Osteocyte (in vitro differentiated cells): Measurements from ENCODE around the gene PLOD3. TPM values are rescaled to one million over a fixed set of nuclear protein-coding genes. Genes with fewer than 3 reads are reported as not detected.

Source experiments
- DNase-seq: peaks from one replicate; pipeline ENCODE4 v3.0.0; 2021; ENCODE audit warnings: mixed read lengths; ENCODE audit not compliant: unreplicated experiment; ENCODE audit errors: extremely low spot score
- H3K27ac Mint-ChIP-seq: one replicate; pipeline ENCODE4 v1.8.0; 2021; ENCODE audit warnings: mild to moderate bottlenecking, mixed read lengths; ENCODE audit not compliant: unreplicated experiment
- H3K27me3 Mint-ChIP-seq: one replicate; pipeline ENCODE4 v1.8.0; 2021; ENCODE audit warnings: mixed read lengths; ENCODE audit not compliant: unreplicated experiment
- H3K36me3 Mint-ChIP-seq: one replicate; pipeline ENCODE4 v1.8.0; 2021; ENCODE audit warnings: mixed read lengths; ENCODE audit not compliant: unreplicated experiment
- H3K4me1 Mint-ChIP-seq: one replicate; pipeline ENCODE4 v1.8.0; 2021; ENCODE audit warnings: mixed read lengths; ENCODE audit not compliant: unreplicated experiment
- H3K4me3 Mint-ChIP-seq: one replicate; pipeline ENCODE4 v1.8.0; 2021; ENCODE audit warnings: mild to moderate bottlenecking, moderate library complexity, mixed read lengths; ENCODE audit not compliant: unreplicated experiment
- H3K9me3 Mint-ChIP-seq: one replicate; pipeline ENCODE4 v1.8.0; 2021; ENCODE audit warnings: mixed read lengths; ENCODE audit not compliant: unreplicated experiment
- CTCF ChIP-seq: fragments of 200-600 bp; sonication (generic); IDR thresholded peaks from 2 replicates; pipeline ENCODE4 v1.5.0; 2021; ENCODE audit warnings: antibody characterized with exemption, mild to moderate bottlenecking, moderate library complexity
- total RNA-seq: library from RNA; stranded (reverse); gene quantifications from 2 replicates; pipeline ENCODE4 v1.2.1, GENCODE V29; 2021

PLOD3 gene
- total RNA-seq, 1 donor from 2014 or later: 110 TPM

- H3K9me3 Mint-ChIP-seq: no peaks in the 10 kb centered on the region
- no peak for TF ChIP-seq CTCF
- no peak overlapping the region for H3K4me3 Mint-ChIP-seq
- peaks cover 11% of the 10 kb centered on the region for H3K36me3 Mint-ChIP-seq
- no peaks in the 10 kb centered on the region for H3K27me3 Mint-ChIP-seq
- peaks cover 18% of the 10 kb centered on the region for H3K4me1 Mint-ChIP-seq
- H3K27ac Mint-ChIP-seq: no peak overlapping the region
- DNase-seq: no peak
These were observed 23.6 kb upstream of the PLOD3 start for GRCh38 chr7:101241015-101241363.

- Mint-ChIP-seq H3K4me3 (no peak overlapping the region), H3K27me3 (no peaks in the 10 kb centered on the region), H3K36me3 (peaks cover 11% of the 10 kb centered on the region), H3K9me3 (no peaks in the 10 kb centered on the region), H3K27ac (no peak overlapping the region), H3K4me1 (peaks cover 16% of the 10 kb centered on the region)
- no peak for DNase-seq
- no peak for TF ChIP-seq CTCF
These were observed 23.0 kb upstream of the PLOD3 start for GRCh38 chr7:101240226-101241014.

- Mint-ChIP-seq H3K36me3 (peaks cover 11% of the 10 kb centered on the region), H3K4me1 (peaks cover 12% of the 10 kb centered on the region), H3K27me3 (no peaks in the 10 kb centered on the region), H3K27ac (no peak overlapping the region), H3K9me3 (no peaks in the 10 kb centered on the region), H3K4me3 (no peak overlapping the region)
- no peak for TF ChIP-seq CTCF
- no peak for DNase-seq
These were observed 22.5 kb upstream of the PLOD3 start for GRCh38 chr7:101239951-101240220.

DNA sequence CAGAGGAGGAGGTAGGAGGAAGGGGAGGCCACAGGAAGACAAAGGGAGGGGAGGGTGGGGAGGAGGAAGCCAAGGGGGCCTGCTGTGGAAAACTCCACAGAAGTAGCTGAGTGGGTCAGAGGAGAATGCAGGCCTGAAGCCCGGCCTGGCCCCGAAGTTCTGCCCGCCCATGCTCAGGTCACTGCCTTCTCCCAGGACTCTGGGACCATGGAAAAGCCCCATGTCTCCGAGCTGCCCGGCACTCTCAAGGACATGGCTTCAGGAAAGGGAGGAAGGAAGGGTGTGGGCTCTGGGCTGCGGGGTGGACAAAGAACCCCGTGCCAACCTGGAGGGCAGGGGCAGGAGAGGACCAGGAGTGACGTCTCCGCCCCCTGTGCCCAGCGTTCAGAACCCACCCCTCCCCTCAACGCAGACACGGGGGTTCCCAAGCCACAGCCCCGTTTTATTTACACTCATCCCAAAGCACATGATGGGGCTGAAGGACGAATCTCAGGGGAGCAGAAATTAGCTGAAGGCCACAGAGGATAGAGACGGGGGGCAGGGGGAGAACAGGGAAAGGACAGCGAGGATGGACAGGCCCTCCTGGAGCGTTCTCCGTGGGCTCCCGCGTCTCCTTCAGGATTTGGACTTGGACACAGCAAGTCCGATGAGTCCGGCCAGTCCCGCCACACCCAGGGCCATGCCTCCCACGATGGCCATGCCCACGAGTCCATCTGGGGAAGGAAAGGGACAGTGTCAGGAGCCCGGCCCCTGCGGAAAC is 22.0 kb upstream of the PLOD3 start:
- Mint-ChIP-seq H3K27me3 (no peaks in the 10 kb centered on the region), H3K4me3 (no peak overlapping the region), H3K4me1 (peaks cover 12% of the 10 kb centered on the region), H3K9me3 (no peaks in the 10 kb centered on the region), H3K36me3 (peaks cover 11% of the 10 kb centered on the region), H3K27ac (no peak overlapping the region)
- DNase-seq: no peak
- no peak for TF ChIP-seq CTCF
